Measurements from ENCODE around the gene HERPUD2. TPM values are rescaled to one million over a fixed set of nuclear protein-coding genes. Genes with fewer than 3 reads are reported as not detected.
"Not testable (repeated sequence)": the region's sequence is repeated elsewhere in the genome, so short reads cannot be mapped to it uniquely, and the experiment has no call there.

The HERPUD2 gene
- total RNA-seq, 1 donor from 2014 or later, result 17.9 TPM

GRCh38 chr7:35694161-35694783, 663 bp downstream of the HERPUD2 start:
- intact Hi-C loops (cut with DNase I), result loop anchor here (5.0 to 10.0 kb wide), 2 partner anchors 47 to 611 kb away; no protein-coding TSS in a partner anchor
- peak; percentile 27 for ATAC-seq
- DNase-seq (ENCODE audit: missing footprints), result no peak

DNA sequence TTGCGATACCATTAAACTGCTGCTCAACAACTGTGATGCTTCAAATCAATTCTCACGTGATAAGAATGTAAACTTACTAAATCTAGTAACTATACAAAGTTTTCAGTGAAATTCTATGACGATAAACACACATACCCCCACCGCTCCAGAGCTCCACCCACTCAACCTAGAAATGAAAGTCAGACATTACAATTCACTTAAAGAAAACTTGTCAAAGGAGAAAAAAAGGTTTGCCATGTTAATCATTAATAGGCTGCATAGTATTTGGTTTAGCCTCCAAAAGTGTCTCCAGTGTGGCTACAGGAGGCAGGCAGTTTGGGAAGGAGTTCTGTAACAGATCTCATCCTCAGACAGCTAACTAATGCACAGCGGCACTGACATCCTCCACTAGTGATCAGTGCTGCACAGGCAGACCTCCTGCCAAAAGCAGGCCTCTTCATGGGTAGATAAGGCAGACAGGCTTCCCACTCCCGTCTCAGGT, 3.1 kb downstream of the HERPUD2 start:
- no peak for DNase-seq (ENCODE audit: missing footprints)
- intact Hi-C loops (cut with DNase I), result loop anchor here (5.0 to 10.0 kb wide), 2 partner anchors 45 to 613 kb away; no protein-coding TSS in a partner anchor
- no peak for ATAC-seq

DNA sequence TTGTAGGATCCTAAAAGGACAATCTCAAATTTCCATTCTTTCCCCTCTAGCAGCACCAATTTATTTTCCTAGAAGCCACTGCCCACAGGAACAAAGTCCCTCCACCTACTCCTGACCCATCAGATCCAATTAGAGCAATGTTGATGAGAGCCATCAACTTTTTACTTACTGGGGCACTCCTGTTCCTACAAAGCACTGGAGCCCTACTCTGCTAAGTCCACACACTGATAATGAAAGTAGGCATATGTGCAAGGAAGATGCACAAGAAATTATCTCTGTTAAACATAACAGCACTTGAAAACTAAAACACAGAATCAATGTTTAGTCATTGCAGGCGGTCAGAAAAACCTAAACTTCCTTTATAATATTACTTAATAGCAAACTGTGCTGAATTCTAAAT, 3.6 kb downstream of the HERPUD2 start:
- ATAC-seq (no peak), DNase-seq (ENCODE audit: missing footprints) (no peak)
- intact Hi-C loops (cut with DNase I), result loop anchor here (5.0 to 10.0 kb wide), 2 partner anchors 44 to 613 kb away; no protein-coding TSS in a partner anchor

- not testable (repeated sequence) for ATAC-seq
- intact Hi-C loops (cut with DNase I), result loop anchor here (5.0 to 10.0 kb wide), 2 partner anchors 43 to 614 kb away; no protein-coding TSS in a partner anchor
Observed at GRCh38 chr7:35690614-35691013, 4.3 kb downstream of the HERPUD2 start.

GRCh38 chr7:35685781-35686180, 9.2 kb downstream of the HERPUD2 start:
- no peak for DNase-seq (ENCODE audit: missing footprints)
- no peak for ATAC-seq
- intact Hi-C loops (cut with DNase I), result no loop called here

More at GRCh38 chr7:35690614-35691013, 4.3 kb downstream of the HERPUD2 start:
- DNase-seq (ENCODE audit: missing footprints), result not testable (repeated sequence)

DNA sequence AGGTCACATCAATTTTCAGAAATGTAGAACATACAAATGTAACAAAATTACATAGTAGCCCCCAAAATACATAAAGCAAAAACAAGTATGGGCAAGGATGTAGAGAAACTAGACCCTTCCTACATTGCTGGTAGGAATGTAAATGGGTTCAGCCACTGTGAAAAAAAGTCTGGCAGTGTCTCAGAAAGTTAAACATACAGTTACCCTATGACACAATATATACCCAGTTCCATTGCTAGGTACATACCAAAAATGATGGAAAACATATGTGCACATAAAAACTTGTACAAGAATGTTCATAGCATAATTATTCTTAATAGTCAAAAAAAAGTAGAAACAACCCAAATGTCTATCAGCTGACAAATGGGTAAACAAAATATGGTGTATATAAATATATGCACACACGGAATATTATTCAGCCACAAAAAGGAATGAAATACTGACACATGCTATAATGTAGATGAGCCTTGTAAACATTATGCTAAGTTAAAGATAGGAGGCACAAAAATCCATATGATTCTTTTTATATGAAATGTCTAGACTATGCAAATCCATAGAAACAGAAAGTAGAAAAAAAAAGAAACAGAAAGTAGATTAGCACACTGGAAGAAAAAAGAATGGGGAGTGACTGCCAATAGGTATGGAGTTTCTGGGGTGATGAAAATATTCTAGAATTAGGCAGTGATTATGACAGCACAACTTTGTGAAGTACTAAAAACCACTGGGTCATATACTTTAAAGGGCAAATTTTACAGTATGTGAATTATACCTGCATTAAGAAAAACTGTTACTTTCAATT, 13.5 kb downstream of the HERPUD2 start:
- intact Hi-C loops (cut with DNase I), result no loop called here
- DNase-seq (ENCODE audit: missing footprints), result no peak

DNA sequence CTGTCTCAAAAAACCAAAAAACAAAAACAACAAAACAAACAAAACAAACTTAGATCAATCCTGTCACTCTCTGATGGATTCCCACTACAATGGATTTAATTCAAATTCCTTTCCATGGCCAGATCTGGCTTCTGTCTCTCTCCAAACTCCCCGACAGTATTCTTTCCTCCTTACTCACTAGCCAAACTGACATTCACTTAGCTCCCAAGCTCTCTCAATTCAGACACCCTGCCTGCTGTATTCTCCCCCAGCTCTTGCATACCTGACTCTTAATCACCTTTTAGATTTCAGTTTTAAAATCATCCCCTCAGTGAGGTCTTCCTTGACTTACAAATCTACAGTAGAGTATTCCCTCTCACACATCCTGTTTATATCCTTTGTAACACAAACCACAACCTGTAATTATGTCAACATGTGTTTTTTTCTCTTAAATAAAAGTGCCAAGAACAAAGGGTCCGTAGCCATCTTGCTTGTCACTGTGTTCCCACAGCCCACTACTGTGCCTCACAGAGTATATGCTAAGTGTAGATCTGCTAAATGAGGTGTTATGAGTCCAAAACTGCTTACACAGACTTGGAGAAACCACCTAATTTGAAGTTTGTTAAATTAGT, 14.4 kb downstream of the HERPUD2 start:
- intact Hi-C loops (cut with DNase I), result no loop called here
- ATAC-seq, result no peak
- DNase-seq (ENCODE audit: missing footprints), result no peak

More for the DNA sequence above, 13.5 kb downstream of the HERPUD2 start:
- no peak for ATAC-seq

GRCh38 chr7:35677582-35678356, 17.2 kb downstream of the HERPUD2 start:
- intact Hi-C loops (cut with DNase I), result no loop called here
- ATAC-seq (no peak), DNase-seq (ENCODE audit: missing footprints) (no peak)

DNA sequence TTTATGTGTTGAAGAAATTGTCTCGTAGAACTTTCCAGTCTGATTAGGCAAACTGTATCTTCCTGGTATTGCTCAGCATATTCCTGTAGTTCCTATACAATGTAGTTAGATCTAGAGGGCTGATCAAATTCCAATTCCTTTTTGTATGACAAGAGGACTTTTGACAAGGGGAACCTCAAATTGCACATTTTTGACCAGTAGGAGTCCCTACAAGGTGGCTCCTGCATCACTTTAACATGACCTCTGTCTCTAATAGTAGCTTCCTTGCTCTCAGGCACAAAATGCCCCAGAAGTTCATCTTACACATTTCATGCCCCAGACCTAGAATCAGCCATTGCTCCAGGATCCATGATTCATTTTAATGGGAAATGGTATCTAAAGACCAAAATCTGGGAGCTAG, 18.7 kb downstream of the HERPUD2 start:
- DNase-seq (ENCODE audit: missing footprints) (no peak), ATAC-seq (no peak)
- intact Hi-C loops (cut with DNase I), result no loop called here

- ATAC-seq (no peak), DNase-seq (ENCODE audit: missing footprints) (no peak)
- intact Hi-C loops (cut with DNase I), result no loop called here
Observed at GRCh38 chr7:35670856-35671569, 23.9 kb downstream of the HERPUD2 start.

DNA sequence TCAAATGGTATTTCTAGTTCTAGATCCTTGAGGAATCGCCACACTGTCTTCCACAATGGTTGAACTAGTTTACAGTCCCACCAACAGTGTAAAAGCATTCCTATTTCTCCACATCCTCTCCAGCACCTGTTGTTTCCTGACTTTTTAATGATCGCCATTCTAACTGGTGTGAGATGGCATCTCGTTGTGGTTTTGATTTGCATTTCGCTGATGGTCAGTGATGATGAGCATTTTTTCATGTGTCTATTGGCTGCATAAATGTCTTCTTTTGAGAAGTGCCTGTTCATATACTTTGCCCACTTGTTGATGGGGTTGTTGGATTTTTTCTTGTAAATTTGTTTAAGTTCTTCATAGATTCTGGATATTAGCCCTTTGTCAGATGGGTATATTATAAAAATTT, 34.5 kb downstream of the HERPUD2 start:
- intact Hi-C loops (cut with DNase I); DNase-seq (ENCODE audit: missing footprints); ATAC-seq: not testable (repeated sequence)

GRCh38 chr7:35658606-35659201, 36.2 kb downstream of the HERPUD2 start:
- no peak for ATAC-seq
- no peak for DNase-seq (ENCODE audit: missing footprints)
- intact Hi-C loops (cut with DNase I), result no loop called here

- ATAC-seq, result no peak
- no peak for DNase-seq (ENCODE audit: missing footprints)
- intact Hi-C loops (cut with DNase I), result no loop called here
Observed at GRCh38 chr7:35657125-35657524, 37.8 kb downstream of the HERPUD2 start.

DNA sequence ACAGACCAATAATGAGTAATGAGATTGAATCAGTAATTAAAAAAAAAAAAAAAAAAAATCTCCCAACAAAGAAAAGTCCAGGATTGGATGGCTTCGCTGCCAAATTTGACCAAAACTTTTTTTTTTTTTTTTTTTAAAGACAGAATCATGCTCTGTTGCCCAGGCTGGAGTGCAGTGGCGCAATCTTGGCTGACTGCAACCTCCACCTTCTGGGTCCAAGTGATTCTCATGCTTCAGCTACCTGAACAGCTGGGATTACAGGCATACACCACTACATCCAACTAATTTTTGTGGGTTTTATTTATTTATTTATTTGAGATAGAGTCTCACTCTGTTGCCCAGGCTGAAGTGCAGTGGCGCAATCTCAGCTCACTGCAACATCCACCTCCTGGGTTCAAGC, 40.4 kb downstream of the HERPUD2 start:
- DNase-seq (ENCODE audit: missing footprints); ATAC-seq; intact Hi-C loops (cut with DNase I): not testable (repeated sequence)

DNA sequence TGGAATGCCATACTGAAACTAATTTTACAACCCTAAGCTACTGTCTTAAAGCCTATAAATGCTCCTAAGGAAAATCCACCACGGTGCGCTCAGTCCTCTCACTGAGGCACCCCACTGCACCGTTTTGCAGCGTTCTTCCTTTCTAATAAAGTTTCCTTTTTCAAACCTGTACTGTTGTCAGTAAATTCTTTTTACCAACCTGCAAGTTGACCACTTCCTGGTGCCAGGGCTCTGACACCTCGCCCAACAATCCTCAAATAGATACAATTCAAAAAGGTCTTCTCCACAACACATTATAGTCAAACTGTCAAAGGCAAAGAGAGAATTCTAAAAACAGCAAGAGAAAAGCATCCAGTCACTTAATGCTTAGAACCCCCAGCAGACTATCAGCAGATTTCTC, 42.8 kb downstream of the HERPUD2 start:
- intact Hi-C loops (cut with DNase I), result no loop called here
- DNase-seq (ENCODE audit: missing footprints) (no peak), ATAC-seq (no peak)

DNA sequence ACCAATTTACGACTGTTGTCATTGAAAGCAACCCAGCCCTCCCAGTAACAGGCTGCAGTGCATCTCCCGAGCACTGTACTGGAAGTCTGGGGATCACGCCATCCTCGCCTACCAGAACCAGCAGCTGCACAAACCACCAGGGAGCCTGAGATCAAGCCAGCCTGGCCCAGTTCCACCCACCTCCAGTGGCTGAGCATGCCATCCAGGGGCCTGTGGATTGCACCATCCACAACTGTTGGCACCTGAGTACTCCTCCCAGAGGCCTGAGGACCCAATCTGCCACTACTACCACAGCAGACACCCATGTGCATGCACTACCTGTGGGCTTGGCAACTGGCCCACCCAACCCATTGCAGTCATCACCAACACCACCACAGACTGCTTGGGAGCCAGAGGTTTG, 44.2 kb downstream of the HERPUD2 start:
- intact Hi-C loops (cut with DNase I), result no loop called here
- ATAC-seq (no peak), DNase-seq (ENCODE audit: missing footprints) (no peak)

DNA sequence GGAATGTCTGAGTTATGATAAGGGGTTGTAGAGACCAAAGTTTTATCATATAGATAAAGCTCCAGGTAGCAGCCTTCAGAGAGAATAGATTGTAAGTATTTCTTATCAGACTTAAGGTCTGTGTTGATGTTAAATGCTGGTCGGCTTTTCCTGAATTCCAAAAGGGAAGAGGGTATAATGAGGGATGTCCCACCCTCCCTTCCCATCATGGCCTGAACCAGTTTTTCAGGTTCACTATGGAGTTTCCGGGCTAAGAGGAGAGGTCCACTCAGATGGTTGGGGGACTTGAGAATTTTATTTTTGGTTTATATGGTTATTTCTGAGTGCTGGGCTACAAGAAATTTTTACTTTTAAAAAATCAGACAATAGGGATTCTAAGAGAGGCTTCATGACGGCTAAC, 45.2 kb downstream of the HERPUD2 start:
- ATAC-seq (no peak), DNase-seq (ENCODE audit: missing footprints) (no peak)
- intact Hi-C loops (cut with DNase I), result loop anchor here (5.0 kb wide), 1 partner anchor 43 kb away; no protein-coding TSS in a partner anchor

- intact Hi-C loops (cut with DNase I), result loop anchor here (5.0 kb wide), 1 partner anchor 44 kb away; no protein-coding TSS in a partner anchor
- ATAC-seq, result no peak
- no peak for DNase-seq (ENCODE audit: missing footprints)
Observed at GRCh38 chr7:35648367-35648766, 46.6 kb downstream of the HERPUD2 start.
